AG09309 (cell line): ENCODE results near the gene DNAJC6.

Source experiments
- DNase-seq: peaks from one replicate; pipeline ENCODE4 v3.0.0-alpha.2; 2010; ENCODE audit warnings: low read depth
- H3K4me3 ChIP-seq: 2 replicates; pipeline ENCODE4 v1.5.1; 2011; ENCODE audit warnings: mild to moderate bottlenecking, low read depth, low read length, moderate library complexity; ENCODE audit not compliant: control insufficient read depth
- TF ChIP-seq, protein P1 (sequence below): IDR thresholded peaks from 2 replicates; pipeline ENCODE4 v1.5.1; 2011; ENCODE audit warnings: mild to moderate bottlenecking, low read depth, low read length, inconsistent platforms; ENCODE audit not compliant: insufficient read depth, control insufficient read depth; ENCODE audit errors: missing control alignments

Gene DNAJC6

GRCh38 chr1:65459397-65459768 is 150.0 kb downstream of the DNAJC6 start:
- TF ChIP-seq, protein P1, sequence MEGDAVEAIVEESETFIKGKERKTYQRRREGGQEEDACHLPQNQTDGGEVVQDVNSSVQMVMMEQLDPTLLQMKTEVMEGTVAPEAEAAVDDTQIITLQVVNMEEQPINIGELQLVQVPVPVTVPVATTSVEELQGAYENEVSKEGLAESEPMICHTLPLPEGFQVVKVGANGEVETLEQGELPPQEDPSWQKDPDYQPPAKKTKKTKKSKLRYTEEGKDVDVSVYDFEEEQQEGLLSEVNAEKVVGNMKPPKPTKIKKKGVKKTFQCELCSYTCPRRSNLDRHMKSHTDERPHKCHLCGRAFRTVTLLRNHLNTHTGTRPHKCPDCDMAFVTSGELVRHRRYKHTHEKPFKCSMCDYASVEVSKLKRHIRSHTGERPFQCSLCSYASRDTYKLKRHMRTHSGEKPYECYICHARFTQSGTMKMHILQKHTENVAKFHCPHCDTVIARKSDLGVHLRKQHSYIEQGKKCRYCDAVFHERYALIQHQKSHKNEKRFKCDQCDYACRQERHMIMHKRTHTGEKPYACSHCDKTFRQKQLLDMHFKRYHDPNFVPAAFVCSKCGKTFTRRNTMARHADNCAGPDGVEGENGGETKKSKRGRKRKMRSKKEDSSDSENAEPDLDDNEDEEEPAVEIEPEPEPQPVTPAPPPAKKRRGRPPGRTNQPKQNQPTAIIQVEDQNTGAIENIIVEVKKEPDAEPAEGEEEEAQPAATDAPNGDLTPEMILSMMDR: peak; percentile 67
- no peak overlapping the region for H3K4me3 ChIP-seq
- no peak for DNase-seq
